K562 (cell line): Measurements from ENCODE around the gene POR. TPM values are rescaled to one million over a fixed set of nuclear protein-coding genes. Genes with fewer than 3 reads are reported as not detected.

Experiments
- ATF7 ChIP-seq: fragments of 450-650 bp; IDR thresholded peaks from 2 replicates; pipeline ENCODE4 v1.7.1; 2014; ENCODE audit warnings: mild to moderate bottlenecking, moderate library complexity
- CGGBP1 ChIP-seq: fragments of 250-450 bp; sonication (Bioruptor Pico); IDR thresholded peaks from 2 replicates; pipeline ENCODE4 v1.9.0; 2021; ENCODE audit warnings: mild to moderate bottlenecking
- HDGF ChIP-seq: fragments of 450-650 bp; IDR thresholded peaks from 2 replicates; pipeline ENCODE4 v1.6.1; 2016
- LARP7 ChIP-seq: fragments of 450-650 bp; IDR thresholded peaks from 2 replicates; pipeline ENCODE4 v1.6.1; 2016
- MTA1 ChIP-seq: fragments of 450-650 bp; IDR thresholded peaks from 2 replicates; pipeline ENCODE4 v1.6.1; 2017; ENCODE audit warnings: borderline replicate concordance
- MXI1 ChIP-seq: IDR thresholded peaks from 2 replicates; pipeline ENCODE4 v1.6.1; 2011; ENCODE audit warnings: low read depth, mild to moderate bottlenecking, improper control_type of control experiment, low read length
- TAF7 ChIP-seq: fragments of 450-650 bp; IDR thresholded peaks from 2 replicates; pipeline ENCODE4 v1.6.1; 2016; ENCODE audit warnings: missing genetic modification characterization, missing compliant biosample characterization
- polyA plus RNA-seq, 8 experiments: library from polyadenylated mRNA; depleted of rRNA in 4 of 8; stranded (reverse) in 5 of 8; unstranded in 3 of 8; fragments of >200 nt; fragmentation: Nextera tagmentation in 2 of 8; fragmentation: Illumina TruSeq in 1 of 8; extraction: Ambion mirVana in 2 of 8; extraction: Trizol in 1 of 8; gene quantifications; 2 replicates each; pipeline versions ENCODE4 v1.2.1 to v1.2.3, GENCODE V29; 2011 to 2014; ENCODE audit warnings: inconsistent platforms in 1 of 8, missing spikeins in 1 of 8
- total RNA-seq, 7 experiments: library from RNA; depleted of rRNA in 6 of 7; stranded (reverse); fragments of >200 nt in 6 of 7; fragmentation: Illumina TruSeq in 2 of 7; extraction: Trizol in 2 of 7; gene quantifications; 2 replicates each; pipeline versions ENCODE4 v1.2.1 to v1.2.3, GENCODE V29; 2011 to 2021; ENCODE audit warnings: low replicate concordance in 1 of 7
- TF ChIP-seq, protein P1 (sequence below), 2 experiments: fragments of 450-650 bp in 1 of 2; sonication (generic) in 1 of 2; formaldehyde crosslinking in 1 of 2; IDR thresholded peaks; 2 replicates each; pipeline versions ENCODE4 v1.7.1 to v1.9.0; 2016 to 2022; ENCODE audit warnings: inconsistent platforms in 1 of 2, mild to moderate bottlenecking in 1 of 2, missing genetic modification reagents in 1 of 2
- TF ChIP-seq, protein P2 (sequence below), 3 experiments: fragments of 200-800 bp in 1 of 3; sonication (Bioruptor generic) in 1 of 3; sonication (generic) in 1 of 3; formaldehyde crosslinking in 1 of 3; IDR thresholded peaks; 2 replicates each; pipeline versions ENCODE4 v1.6.1 to v1.8.0; 2016 to 2022; ENCODE audit warnings: mild to moderate bottlenecking in 2 of 3, missing compliant biosample characterization in 2 of 3, missing genetic modification characterization in 2 of 3, missing genetic modification reagents in 1 of 3

The POR gene
- total and polyA plus RNA-seq, 9 of the 15 experiments (the other 6 are each of a cell fraction or from before 2014, with no cell fraction given), result 4.7 to 142 (median 40.8) TPM

DNA sequence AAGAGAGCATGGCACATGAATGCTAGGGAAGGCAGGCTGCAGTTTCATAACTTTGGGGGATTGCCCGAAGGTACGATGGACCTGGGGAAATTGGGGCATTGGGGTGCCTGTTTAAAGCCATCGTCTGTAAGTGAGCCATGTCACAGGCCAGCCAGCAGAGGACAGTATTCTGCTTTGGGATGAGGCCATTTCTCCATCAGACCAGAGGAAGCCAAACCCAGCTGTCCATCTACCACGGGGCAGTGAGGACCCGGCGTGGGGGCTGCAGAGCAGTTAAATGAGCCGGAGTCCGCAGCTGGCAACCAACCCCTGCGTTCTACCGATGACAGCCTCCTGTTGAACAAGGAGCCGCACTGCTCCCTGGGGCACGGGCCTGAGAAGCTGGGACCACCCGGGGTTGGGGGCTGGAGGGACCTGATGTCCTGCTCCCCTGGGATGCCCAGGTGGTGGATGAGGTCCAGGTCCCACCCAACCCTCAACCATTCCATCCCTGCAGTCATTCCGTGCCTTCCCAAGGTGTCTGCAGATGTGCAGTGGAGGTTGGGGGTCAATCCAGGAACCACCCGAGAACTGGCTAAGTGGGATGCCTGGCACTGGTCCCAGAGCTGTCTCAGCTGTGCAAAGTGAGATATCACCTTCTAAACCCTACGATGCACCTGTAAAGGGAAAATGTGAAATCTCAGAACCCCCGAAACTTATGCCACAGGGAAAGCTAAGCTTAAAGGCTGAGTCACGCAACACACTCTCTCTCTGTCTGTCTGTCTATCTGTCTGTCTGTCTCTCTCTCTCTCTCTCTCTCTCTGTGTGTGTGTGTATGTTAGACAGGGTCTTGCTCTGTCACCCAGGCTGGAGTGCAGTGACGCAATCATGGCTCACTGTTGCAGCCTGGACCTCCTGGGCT, 48.2 kb upstream of the POR start (continued):
- TF ChIP-seq, protein P1, sequence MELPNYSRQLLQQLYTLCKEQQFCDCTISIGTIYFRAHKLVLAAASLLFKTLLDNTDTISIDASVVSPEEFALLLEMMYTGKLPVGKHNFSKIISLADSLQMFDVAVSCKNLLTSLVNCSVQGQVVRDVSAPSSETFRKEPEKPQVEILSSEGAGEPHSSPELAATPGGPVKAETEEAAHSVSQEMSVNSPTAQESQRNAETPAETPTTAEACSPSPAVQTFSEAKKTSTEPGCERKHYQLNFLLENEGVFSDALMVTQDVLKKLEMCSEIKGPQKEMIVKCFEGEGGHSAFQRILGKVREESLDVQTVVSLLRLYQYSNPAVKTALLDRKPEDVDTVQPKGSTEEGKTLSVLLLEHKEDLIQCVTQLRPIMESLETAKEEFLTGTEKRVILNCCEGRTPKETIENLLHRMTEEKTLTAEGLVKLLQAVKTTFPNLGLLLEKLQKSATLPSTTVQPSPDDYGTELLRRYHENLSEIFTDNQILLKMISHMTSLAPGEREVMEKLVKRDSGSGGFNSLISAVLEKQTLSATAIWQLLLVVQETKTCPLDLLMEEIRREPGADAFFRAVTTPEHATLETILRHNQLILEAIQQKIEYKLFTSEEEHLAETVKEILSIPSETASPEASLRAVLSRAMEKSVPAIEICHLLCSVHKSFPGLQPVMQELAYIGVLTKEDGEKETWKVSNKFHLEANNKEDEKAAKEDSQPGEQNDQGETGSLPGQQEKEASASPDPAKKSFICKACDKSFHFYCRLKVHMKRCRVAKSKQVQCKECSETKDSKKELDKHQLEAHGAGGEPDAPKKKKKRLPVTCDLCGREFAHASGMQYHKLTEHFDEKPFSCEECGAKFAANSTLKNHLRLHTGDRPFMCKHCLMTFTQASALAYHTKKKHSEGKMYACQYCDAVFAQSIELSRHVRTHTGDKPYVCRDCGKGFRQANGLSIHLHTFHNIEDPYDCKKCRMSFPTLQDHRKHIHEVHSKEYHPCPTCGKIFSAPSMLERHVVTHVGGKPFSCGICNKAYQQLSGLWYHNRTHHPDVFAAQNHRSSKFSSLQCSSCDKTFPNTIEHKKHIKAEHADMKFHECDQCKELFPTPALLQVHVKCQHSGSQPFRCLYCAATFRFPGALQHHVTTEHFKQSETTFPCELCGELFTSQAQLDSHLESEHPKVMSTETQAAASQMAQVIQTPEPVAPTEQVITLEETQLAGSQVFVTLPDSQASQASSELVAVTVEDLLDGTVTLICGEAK (IDR thresholded peaks at IDR 0.05), result peak; percentile 47; the same call in 1 of the 2 replicates
- TF ChIP-seq, protein P1 (CRISPR knock-in tag; IDR thresholded peaks at IDR 0.05), result no peak
- 0 out of 2 replicates have a peak, but pooled peaks have one; percentile 41 for TF ChIP-seq HDGF
- peak; percentile 88 for TF ChIP-seq ATF7
- TF ChIP-seq LARP7, result peak; percentile 93
- TF ChIP-seq, protein P2, sequence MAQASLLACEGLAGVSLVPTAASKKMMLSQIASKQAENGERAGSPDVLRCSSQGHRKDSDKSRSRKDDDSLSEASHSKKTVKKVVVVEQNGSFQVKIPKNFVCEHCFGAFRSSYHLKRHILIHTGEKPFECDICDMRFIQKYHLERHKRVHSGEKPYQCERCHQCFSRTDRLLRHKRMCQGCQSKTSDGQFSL (CRISPR knock-in tag; IDR thresholded peaks at IDR 0.05), result 0 out of 2 replicates have a peak, but pooled peaks have one; percentile 13
- TF ChIP-seq, protein P2 (tag; IDR thresholded peaks at IDR 0.05), result no peak
- no peak for TF ChIP-seq MXI1
- TF ChIP-seq TAF7 (tag), result peak; percentile 17; the same call in 1 of the 2 replicates
- no peak for TF ChIP-seq CGGBP1 (CRISPR knock-in tag)
- peak; percentile 93 for TF ChIP-seq MTA1
- TF ChIP-seq, all 486 proteins: peak for 156
